Subcutaneous abdominal adipose tissue (tissue), 5 donors: ENCODE results near the gene TJAP1.
A peak's percentile ranks its signal among the peaks of the same experiment; 100 is the strongest.

Source experiments
- H3K27ac ChIP-seq: one replicate; pipeline ENCODE4 v1.7.0; 2013; ENCODE audit warnings: low read depth, mild to moderate bottlenecking, inconsistent platforms, low read length, moderate library complexity
- H3K27me3 ChIP-seq, 5 donors: one replicate each; pipeline ENCODE4 v1.7.0; 2013; ENCODE audit warnings: low read length in 5 of 5, inconsistent platforms in 1 of 5; ENCODE audit not compliant: control insufficient read depth in 5 of 5, insufficient read depth in 4 of 5
- H3K36me3 ChIP-seq, 5 donors: one replicate each; pipeline ENCODE4 v1.7.0; 2013; ENCODE audit warnings: low read length in 5 of 5; ENCODE audit not compliant: control insufficient read depth in 5 of 5, insufficient read depth in 5 of 5
- H3K4me1 ChIP-seq, 5 donors: one replicate each; pipeline ENCODE4 v1.7.0; 2013; ENCODE audit warnings: low read length in 5 of 5, mild to moderate bottlenecking in 3 of 5, moderate library complexity in 1 of 5; ENCODE audit not compliant: control insufficient read depth in 5 of 5, insufficient read depth in 5 of 5
- H3K4me3 ChIP-seq, 5 donors: one replicate each; pipeline ENCODE4 v1.7.0; 2013; ENCODE audit warnings: low read length in 5 of 5, low read depth in 1 of 5
- H3K9ac ChIP-seq, 5 donors: one replicate each; pipeline ENCODE4 v1.7.0; 2013; ENCODE audit warnings: low read length in 5 of 5, mild to moderate bottlenecking in 4 of 5, moderate library complexity in 3 of 5
- H3K9me3 ChIP-seq, 5 donors: one replicate each; pipeline ENCODE4 v1.7.0; 2013; ENCODE audit warnings: low read length in 5 of 5; ENCODE audit not compliant: control insufficient read depth in 5 of 5
- donor health status: healthy.
- donor health status: healthy.
- donor health status: healthy.
- donor health status: healthy.
- donor health status: healthy.

TJAP1 gene

GRCh38 chr6:43477235-43478007, at the start of gene TJAP1:
TJAP1 (plus strand) TSS chr6:43477570; CDS start chr6:43499002, 21,432 bp downstream.
- H3K36me3 ChIP-seq: peaks cover 0 to 4% (median 0%) of the 10 kb centered on the region in 5 donors
- peak within 1 kb of the TSS; percentile 79 for H3K27ac ChIP-seq
- H3K9me3 ChIP-seq: no peaks in the 10 kb centered on the region
- H3K27me3 ChIP-seq: no peaks in the 10 kb centered on the region
- H3K4me1 ChIP-seq: peaks cover 5 to 18% (median 15%) of the 10 kb centered on the region in 5 donors
- peak within 1 kb of the TSS; percentile 65 to 97 (median 96) for H3K9ac ChIP-seq
- peak within 1 kb of the TSS; percentile 64 to 93 (median 77) for H3K4me3 ChIP-seq

GRCh38 chr6:43428112-43428570, 49.2 kb upstream of the TJAP1 start:
- peaks cover 0 to 14% (median 10%) of the 10 kb centered on the region in 5 donors for H3K36me3 ChIP-seq
- H3K9ac ChIP-seq: peak overlapping the region; percentile 71 to 92 (median 72)
- H3K4me1 ChIP-seq: peaks cover 3 to 23% (median 18%) of the 10 kb centered on the region in 5 donors
- peak overlapping the region; percentile 86 for H3K27ac ChIP-seq
- no peaks in the 10 kb centered on the region for H3K9me3 ChIP-seq
- no peaks in the 10 kb centered on the region for H3K27me3 ChIP-seq
- peak overlapping the region; percentile 77 to 97 (median 85) for H3K4me3 ChIP-seq

- Histone ChIP-seq H3K4me1 (peaks cover 3 to 23% (median 18%) of the 10 kb centered on the region in 5 donors), H3K9me3 (no peaks in the 10 kb centered on the region), H3K36me3 (peaks cover 0 to 21% (median 12%) of the 10 kb centered on the region in 5 donors), H3K27me3 (no peaks in the 10 kb centered on the region), H3K27ac (peak overlapping the region; percentile 86), H3K4me3 (peak overlapping the region in 4 of 5 donors; percentile 77 to 97 (median 89)), H3K9ac (peak overlapping the region in 3 of 5 donors; percentile 72 to 92 (median 72))
Observed at GRCh38 chr6:43428874-43429273, 48.5 kb upstream of the TJAP1 start.

GRCh38 chr6:43432009-43432945, 45.1 kb upstream of the TJAP1 start:
- Histone ChIP-seq H3K9ac (no peak overlapping the region), H3K27ac (no peak overlapping the region), H3K4me3 (no peak overlapping the region), H3K27me3 (no peaks in the 10 kb centered on the region), H3K36me3 (peaks cover 0 to 33% (median 21%) of the 10 kb centered on the region in 5 donors), H3K4me1 (peaks cover 5 to 31% (median 24%) of the 10 kb centered on the region in 5 donors), H3K9me3 (no peaks in the 10 kb centered on the region)

- H3K9ac ChIP-seq: no peak overlapping the region
- peaks cover 4 to 27% (median 25%) of the 10 kb centered on the region in 5 donors for H3K4me1 ChIP-seq
- no peak overlapping the region for H3K4me3 ChIP-seq
- H3K27me3 ChIP-seq: no peaks in the 10 kb centered on the region
- H3K36me3 ChIP-seq: peaks cover 0 to 40% (median 22%) of the 10 kb centered on the region in 5 donors
- no peaks in the 10 kb centered on the region for H3K9me3 ChIP-seq
- H3K27ac ChIP-seq: no peak overlapping the region
Observed at GRCh38 chr6:43433148-43433547, 44.2 kb upstream of the TJAP1 start.

GRCh38 chr6:43434001-43434840, 43.1 kb upstream of the TJAP1 start:
- no peak overlapping the region for H3K27ac ChIP-seq
- peaks cover 0 to 49% (median 28%) of the 10 kb centered on the region in 5 donors for H3K36me3 ChIP-seq
- H3K9ac ChIP-seq: no peak overlapping the region
- no peak overlapping the region for H3K4me3 ChIP-seq
- H3K9me3 ChIP-seq: no peaks in the 10 kb centered on the region
- peaks cover 3 to 17% (median 16%) of the 10 kb centered on the region in 5 donors for H3K4me1 ChIP-seq
- no peaks in the 10 kb centered on the region for H3K27me3 ChIP-seq

GRCh38 chr6:43434943-43435342, 42.4 kb upstream of the TJAP1 start:
- H3K4me1 ChIP-seq: peaks cover 3 to 17% (median 12%) of the 10 kb centered on the region in 5 donors
- no peaks in the 10 kb centered on the region for H3K27me3 ChIP-seq
- H3K9ac ChIP-seq: no peak overlapping the region
- H3K36me3 ChIP-seq: peaks cover 0 to 52% (median 28%) of the 10 kb centered on the region in 5 donors
- H3K9me3 ChIP-seq: no peaks in the 10 kb centered on the region
- H3K27ac ChIP-seq: no peak overlapping the region
- H3K4me3 ChIP-seq: no peak overlapping the region

GRCh38 chr6:43435682-43436437, 41.5 kb upstream of the TJAP1 start:
- no peak overlapping the region for H3K27ac ChIP-seq
- peaks cover 3 to 17% (median 12%) of the 10 kb centered on the region in 5 donors for H3K4me1 ChIP-seq
- H3K27me3 ChIP-seq: no peaks in the 10 kb centered on the region
- no peaks in the 10 kb centered on the region for H3K9me3 ChIP-seq
- no peak overlapping the region for H3K9ac ChIP-seq
- peaks cover 0 to 59% (median 28%) of the 10 kb centered on the region in 5 donors for H3K36me3 ChIP-seq
- H3K4me3 ChIP-seq: no peak overlapping the region
